Cardiac muscle cell (in vitro differentiated cells and primary cell): ENCODE results near the gene SEMA3D. TPM values are rescaled to one million over a fixed set of nuclear protein-coding genes. Genes with fewer than 3 reads are reported as not detected.

Experiments
- DNase-seq, 2 donors: peaks; one replicate each; pipeline versions ENCODE4 v3.0.0 to v3.0.0-alpha.2; 2010 to 2017; ENCODE audit warnings: low read depth in 1 of 2, low spot score in 1 of 2
- H3K27ac ChIP-seq: fragments of 200-600 bp; sonication (generic); 2 replicates; pipeline ENCODE4 v1.5.1; 2016
- H3K27me3 ChIP-seq: fragments of 200-600 bp; sonication (generic); 2 replicates; pipeline ENCODE4 v1.6.0; 2016; ENCODE audit warnings: control low read depth
- H3K36me3 ChIP-seq: fragments of 200-600 bp; sonication (generic); 2 replicates; pipeline ENCODE4 v1.5.1; 2016; ENCODE audit warnings: control low read depth
- H3K4me1 ChIP-seq: fragments of 200-600 bp; sonication (generic); 2 replicates; pipeline ENCODE4 v1.8.1; 2017; ENCODE audit warnings: low read depth, mild to moderate bottlenecking, mixed run types
- H3K4me3 ChIP-seq: fragments of 200-600 bp; sonication (generic); 2 replicates; pipeline ENCODE4 v1.5.1; 2016; ENCODE audit warnings: mild to moderate bottlenecking
- H3K9me3 ChIP-seq: fragments of 200-600 bp; sonication (generic); 2 replicates; pipeline ENCODE4 v1.5.1; 2017; ENCODE audit warnings: low read depth, mild to moderate bottlenecking, control low read depth
- CTCF ChIP-seq: IDR thresholded peaks from 2 replicates; pipeline ENCODE4 v1.5.1; 2012; ENCODE audit warnings: low read depth, mild to moderate bottlenecking, low read length
- polyA plus RNA-seq: library from polyadenylated mRNA; unstranded; fragments of >200 nt; fragmentation: Nextera tagmentation; extraction: Ambion mirVana; gene quantifications from 2 replicates; pipeline ENCODE4 v1.2.1, GENCODE V29; 2016
- total RNA-seq: library from RNA; depleted of rRNA; stranded (reverse); fragments of >200 nt; gene quantifications from 2 replicates; pipeline ENCODE4 v1.2.3, GENCODE V29; 2016

Gene SEMA3D
- total and polyA plus RNA-seq, 2 experiments from 2014 or later: 2.1 to 3.7 TPM

- no peak for DNase-seq
- Histone ChIP-seq H3K36me3 (no peaks in the 10 kb centered on the region), H3K27ac (no peak overlapping the region), H3K9me3 (no peaks in the 10 kb centered on the region), H3K27me3 (no peaks in the 10 kb centered on the region), H3K4me1 (no peaks in the 10 kb centered on the region), H3K4me3 (no peak overlapping the region)
- no peak for TF ChIP-seq CTCF
Observed at GRCh38 chr7:85204061-85204460, 17.2 kb upstream of the SEMA3D start.

- DNase-seq: no peak
- no peak overlapping the region for H3K27ac ChIP-seq
Observed at GRCh38 chr7:85201209-85201608, 14.4 kb upstream of the SEMA3D start.

GRCh38 chr7:85196696-85197095, 9.8 kb upstream of the SEMA3D start:
- Histone ChIP-seq H3K4me1 (no peaks in the 10 kb centered on the region), H3K27me3 (no peaks in the 10 kb centered on the region), H3K9me3 (no peaks in the 10 kb centered on the region), H3K36me3 (no peaks in the 10 kb centered on the region), H3K4me3 (no peak overlapping the region), H3K27ac (no peak overlapping the region)
- DNase-seq: no peak
- TF ChIP-seq CTCF: no peak

More at GRCh38 chr7:85201209-85201608, 14.4 kb upstream of the SEMA3D start:
- no peaks in the 10 kb centered on the region for H3K4me1 ChIP-seq
- no peak overlapping the region for H3K4me3 ChIP-seq
- H3K36me3 ChIP-seq: no peaks in the 10 kb centered on the region
- TF ChIP-seq CTCF: no peak
- no peaks in the 10 kb centered on the region for H3K9me3 ChIP-seq
- H3K27me3 ChIP-seq: no peaks in the 10 kb centered on the region

GRCh38 chr7:85191383-85191782, 4.5 kb upstream of the SEMA3D start:
- DNase-seq: peak in 1 of 2 donors; percentile 55

GRCh38 chr7:85186083-85186520, 754 bp downstream of the SEMA3D start:
- H3K4me1 ChIP-seq: peaks cover 3% of the 10 kb centered on the region
- TF ChIP-seq CTCF: no peak
- H3K36me3 ChIP-seq: no peaks in the 10 kb centered on the region
- peak overlapping the region; percentile 66 for H3K4me3 ChIP-seq
- peaks cover 54% of the 10 kb centered on the region for H3K27me3 ChIP-seq
- DNase-seq: peak; percentile 54 to 65
- no peak overlapping the region for H3K27ac ChIP-seq
- H3K9me3 ChIP-seq: no peaks in the 10 kb centered on the region

More at GRCh38 chr7:85191383-85191782, 4.5 kb upstream of the SEMA3D start:
- Histone ChIP-seq H3K4me1 (no peaks in the 10 kb centered on the region), H3K27ac (no peak overlapping the region), H3K4me3 (no peak overlapping the region), H3K9me3 (no peaks in the 10 kb centered on the region), H3K36me3 (no peaks in the 10 kb centered on the region), H3K27me3 (peaks cover 21% of the 10 kb centered on the region)
- TF ChIP-seq CTCF: peak; percentile 24
